Ishikawa (cell line): ENCODE measurements around the gene MARVELD1.

Experiments
- EGR1 ChIP-seq: IDR thresholded peaks from 2 replicates; pipeline ENCODE4 v1.6.1; 2012
- MAX ChIP-seq: IDR thresholded peaks from 2 replicates; pipeline ENCODE4 v1.6.1; 2012
- RAD21 ChIP-seq: IDR thresholded peaks from 2 replicates; pipeline ENCODE4 v1.6.1; 2012; ENCODE audit warnings: low read depth
- REST ChIP-seq: IDR thresholded peaks from 2 replicates; pipeline ENCODE4 v1.6.1; 2012; ENCODE audit warnings: low read depth, mild to moderate bottlenecking
- TAF1 ChIP-seq: IDR thresholded peaks from 2 replicates; pipeline ENCODE4 v1.6.1; 2012; ENCODE audit warnings: low read depth, mild to moderate bottlenecking
- TCF12 ChIP-seq: IDR thresholded peaks from 2 replicates; pipeline ENCODE4 v1.6.1; 2012; ENCODE audit warnings: low read depth
- YY1 ChIP-seq: IDR thresholded peaks from 2 replicates; pipeline ENCODE4 v1.6.1; 2012; ENCODE audit warnings: low read depth

GRCh38 chr10:97723001-97723400 is 9.5 kb downstream of the MARVELD1 start:
- no peak for TF ChIP-seq RAD21
- TF ChIP-seq EGR1 = no peak
- no peak for TF ChIP-seq REST
- no peak for TF ChIP-seq TAF1
- TF ChIP-seq YY1 = no peak
- no peak for TF ChIP-seq TCF12
- no peak for TF ChIP-seq MAX
